HG03520 (cell line): ENCODE measurements around the gene DMGDH.

Experiments
- ATAC-seq: cut with Tn5 transposase; IDR thresholded peaks from one replicate; pipeline ENCODE4 v1.9.1; 2021; ENCODE audit warnings: mild to moderate bottlenecking, moderate library complexity; ENCODE audit not compliant: unreplicated experiment

The DMGDH gene

GRCh38 chr5:79074641-79075040, 5.2 kb upstream of the DMGDH start:
- no peak for ATAC-seq

- no peak for ATAC-seq
Observed at GRCh38 chr5:79070350-79070667, 835 bp upstream of the DMGDH start.

- ATAC-seq = no peak
Observed at GRCh38 chr5:79062436-79062835, 7.0 kb downstream of the DMGDH start.

GRCh38 chr5:79059674-79060073, 9.8 kb downstream of the DMGDH start:
- ATAC-seq = no peak

- no peak for ATAC-seq
Observed at GRCh38 chr5:79056847-79057246, 12.6 kb downstream of the DMGDH start.

GRCh38 chr5:79055017-79055416, 14.5 kb downstream of the DMGDH start:
- no peak for ATAC-seq

GRCh38 chr5:79053321-79053720, 16.2 kb downstream of the DMGDH start:
- ATAC-seq = no peak

- no peak for ATAC-seq
Observed at GRCh38 chr5:79050498-79050897, 19.0 kb downstream of the DMGDH start.

GRCh38 chr5:79048437-79048836, 21.0 kb downstream of the DMGDH start:
- no peak for ATAC-seq

GRCh38 chr5:79047199-79047598, 22.3 kb downstream of the DMGDH start:
- ATAC-seq = no peak

- ATAC-seq = no peak
Observed at GRCh38 chr5:79042188-79042587, 27.3 kb downstream of the DMGDH start.

- no peak for ATAC-seq
Observed at GRCh38 chr5:79036769-79037168, 32.7 kb downstream of the DMGDH start.

GRCh38 chr5:79035237-79035636, 34.2 kb downstream of the DMGDH start:
- ATAC-seq = no peak

- ATAC-seq = no peak
Observed at GRCh38 chr5:79032782-79033181, 36.7 kb downstream of the DMGDH start.

- ATAC-seq = no peak
Observed at GRCh38 chr5:79032031-79032695, 37.3 kb downstream of the DMGDH start.

GRCh38 chr5:79031485-79031867, 38.0 kb downstream of the DMGDH start:
- no peak for ATAC-seq

GRCh38 chr5:79030663-79031484, 38.6 kb downstream of the DMGDH start:
- no peak for ATAC-seq

- no peak for ATAC-seq
Observed at GRCh38 chr5:79025054-79025472, 44.4 kb downstream of the DMGDH start.

- no peak for ATAC-seq
Observed at GRCh38 chr5:79023947-79024346, 45.5 kb downstream of the DMGDH start.

GRCh38 chr5:79023348-79023747, 46.1 kb downstream of the DMGDH start:
- no peak for ATAC-seq

GRCh38 chr5:79022771-79023170, 46.7 kb downstream of the DMGDH start:
- no peak for ATAC-seq

- no peak for ATAC-seq
Observed at GRCh38 chr5:79021753-79022152, 47.7 kb downstream of the DMGDH start.
